Measurements from ENCODE around the gene MKRN3.

DNA sequence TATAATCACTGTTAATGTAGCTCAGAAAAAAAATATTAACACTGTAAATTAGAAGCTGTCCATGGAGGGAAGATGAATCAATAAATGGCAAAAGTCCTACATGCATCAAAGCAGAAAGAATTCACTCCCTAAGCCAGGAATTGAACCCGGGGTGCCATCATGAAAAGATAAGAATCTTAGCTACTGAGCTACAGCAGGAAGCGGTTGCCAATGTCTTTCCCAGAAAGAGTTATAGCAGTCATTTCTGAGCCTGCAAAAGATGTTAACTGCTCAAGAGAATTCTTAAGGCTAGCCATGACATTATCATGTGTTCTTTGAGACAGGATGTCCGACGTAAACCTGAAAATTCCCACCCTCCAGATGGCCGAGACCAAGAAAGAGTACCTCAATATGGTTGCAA, 47.4 kb upstream of the MKRN3 start:
- TF ChIP-seq CHD1 (IDR thresholded peaks at IDR 0.05; ENCODE audit: low read depth, low read length) (no peak), EZH2 (IDR thresholded peaks at IDR 0.05; ENCODE audit: borderline replicate concordance, control insufficient read depth, low read depth, low read length) (no peak), YY1 (IDR thresholded peaks at IDR 0.05; ENCODE audit: low read depth, low read length) (no peak), SP1 (IDR thresholded peaks at IDR 0.05; ENCODE audit: low read depth, low read length) (no peak)
- TF ChIP-seq, protein P1, sequence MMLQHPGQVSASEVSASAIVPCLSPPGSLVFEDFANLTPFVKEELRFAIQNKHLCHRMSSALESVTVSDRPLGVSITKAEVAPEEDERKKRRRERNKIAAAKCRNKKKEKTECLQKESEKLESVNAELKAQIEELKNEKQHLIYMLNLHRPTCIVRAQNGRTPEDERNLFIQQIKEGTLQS (IDR thresholded peaks at IDR 0.05; ENCODE audit: borderline replicate concordance, extremely low read depth, low read depth, low read length), result no peak
- TF ChIP-seq, protein P2, sequence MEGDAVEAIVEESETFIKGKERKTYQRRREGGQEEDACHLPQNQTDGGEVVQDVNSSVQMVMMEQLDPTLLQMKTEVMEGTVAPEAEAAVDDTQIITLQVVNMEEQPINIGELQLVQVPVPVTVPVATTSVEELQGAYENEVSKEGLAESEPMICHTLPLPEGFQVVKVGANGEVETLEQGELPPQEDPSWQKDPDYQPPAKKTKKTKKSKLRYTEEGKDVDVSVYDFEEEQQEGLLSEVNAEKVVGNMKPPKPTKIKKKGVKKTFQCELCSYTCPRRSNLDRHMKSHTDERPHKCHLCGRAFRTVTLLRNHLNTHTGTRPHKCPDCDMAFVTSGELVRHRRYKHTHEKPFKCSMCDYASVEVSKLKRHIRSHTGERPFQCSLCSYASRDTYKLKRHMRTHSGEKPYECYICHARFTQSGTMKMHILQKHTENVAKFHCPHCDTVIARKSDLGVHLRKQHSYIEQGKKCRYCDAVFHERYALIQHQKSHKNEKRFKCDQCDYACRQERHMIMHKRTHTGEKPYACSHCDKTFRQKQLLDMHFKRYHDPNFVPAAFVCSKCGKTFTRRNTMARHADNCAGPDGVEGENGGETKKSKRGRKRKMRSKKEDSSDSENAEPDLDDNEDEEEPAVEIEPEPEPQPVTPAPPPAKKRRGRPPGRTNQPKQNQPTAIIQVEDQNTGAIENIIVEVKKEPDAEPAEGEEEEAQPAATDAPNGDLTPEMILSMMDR (IDR thresholded peaks at IDR 0.05 in 2 of 3, conservative IDR thresholded peaks at IDR 0.05 in 1 of 3; ENCODE audit: control insufficient read depth in 2 of 3, extremely low read depth in 1 of 3, insufficient read depth in 1 of 3, low read depth in 3 of 3, low read length in 3 of 3), result no peak

All from GM12878 (cell line).